GM10248 (cell line): ENCODE data around the gene TECPR2.

ENCODE experiments used
- CTCF ChIA-PET: fragments of 300-600 bp; sonication (Branson Sonifier 250); formaldehyde crosslinking; extraction: SDS; loops from one replicate; lab custom pipeline; 2021; ENCODE audit warnings: antibody characterized with exemption; lab: Yijun Ruan, JAX
- POLR2A ChIA-PET: fragments of 350-650 bp; sonication (Branson Sonifier 250); formaldehyde crosslinking; extraction: SDS; loops from one replicate; lab custom pipeline; 2020; ENCODE audit warnings: antibody characterized with exemption; lab: Yijun Ruan, JAX
- DNase-seq: peaks from one replicate; pipeline ENCODE4 v3.0.0; 2012; ENCODE audit errors: extremely low spot score
- CTCF ChIP-seq: IDR thresholded peaks from 2 replicates; pipeline ENCODE4 v1.5.1; 2012; ENCODE audit warnings: mild to moderate bottlenecking, low read depth; ENCODE audit errors: extremely low read depth, missing control alignments, control extremely low read depth

TECPR2 gene

GRCh38 chr14:102491786-102492530 is 129.2 kb downstream of the TECPR2 start:
- no peak for TF ChIP-seq CTCF
- CTCF ChIA-PET, result interaction anchor here (1.0 kb wide), 1 partner anchor 11 kb away, joined by 4 read pairs; no protein-coding TSS in a partner anchor

GRCh38 chr14:102492531-102492910 is 129.8 kb downstream of the TECPR2 start:
- TF ChIP-seq CTCF, result no peak
- CTCF ChIA-PET, result interaction anchor here (1.0 kb wide), 1 partner anchor 10 kb away, joined by 4 read pairs; no protein-coding TSS in a partner anchor
- POLR2A ChIA-PET, result no interaction called here
- DNase-seq, result no peak

More at GRCh38 chr14:102491786-102492530, 129.2 kb downstream of the TECPR2 start:
- no peak for DNase-seq
- POLR2A ChIA-PET, result no interaction called here

DNA sequence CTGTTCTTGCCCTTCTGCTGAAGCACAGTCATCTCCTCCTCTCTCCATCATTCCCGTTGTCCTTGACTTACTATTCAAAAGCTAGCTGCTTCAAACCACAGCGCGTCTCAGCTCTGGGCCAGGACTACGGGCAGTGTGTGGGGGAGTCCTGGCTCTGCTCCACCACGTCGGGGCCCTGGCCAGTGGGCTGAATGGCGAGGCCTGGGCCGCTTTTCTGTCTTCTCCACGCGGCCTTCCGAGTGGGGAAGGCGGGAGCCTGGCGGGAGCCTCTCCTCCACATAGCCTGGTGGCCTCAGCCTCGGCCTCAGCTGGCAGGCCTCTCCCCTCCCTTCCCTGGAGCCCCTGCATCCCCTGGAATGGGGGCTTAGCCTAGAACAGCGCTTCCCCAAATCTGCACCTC is 130.4 kb downstream of the TECPR2 start:
- DNase-seq, result no peak
- no peak for TF ChIP-seq CTCF
- POLR2A ChIA-PET, result no interaction called here
- CTCF ChIA-PET, result interaction anchor here (1.0 to 1.9 kb wide), 2 partner anchors 9 to 16 kb away, joined by 4 to 5 read pairs; no protein-coding TSS in a partner anchor

DNA sequence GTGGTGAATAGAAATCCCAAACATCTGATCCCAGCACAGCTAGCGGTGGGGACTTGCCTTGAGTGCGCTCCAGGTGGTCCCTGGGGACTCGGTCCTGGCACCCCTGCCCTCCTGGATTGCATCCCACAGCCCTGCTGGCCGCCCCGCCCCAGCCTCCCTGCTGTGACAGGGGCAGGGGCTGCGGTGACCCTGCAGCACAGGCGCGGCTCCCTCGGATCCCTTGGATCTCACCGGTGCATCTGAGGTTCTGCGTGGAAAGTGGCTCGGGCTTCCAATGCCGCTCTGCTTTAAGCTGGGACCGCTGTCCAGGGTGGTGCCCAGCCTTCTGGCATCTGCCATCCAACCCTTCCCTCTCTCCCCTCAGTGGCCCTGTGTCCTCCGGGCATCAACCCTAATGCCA is 130.8 kb downstream of the TECPR2 start:
- ChIA-PET CTCF (interaction anchor here (1.9 kb wide), 1 partner anchor 17 kb away, joined by 5 read pairs; no protein-coding TSS in a partner anchor), POLR2A (no interaction called here)
- no peak for TF ChIP-seq CTCF
- DNase-seq, result no peak

DNA sequence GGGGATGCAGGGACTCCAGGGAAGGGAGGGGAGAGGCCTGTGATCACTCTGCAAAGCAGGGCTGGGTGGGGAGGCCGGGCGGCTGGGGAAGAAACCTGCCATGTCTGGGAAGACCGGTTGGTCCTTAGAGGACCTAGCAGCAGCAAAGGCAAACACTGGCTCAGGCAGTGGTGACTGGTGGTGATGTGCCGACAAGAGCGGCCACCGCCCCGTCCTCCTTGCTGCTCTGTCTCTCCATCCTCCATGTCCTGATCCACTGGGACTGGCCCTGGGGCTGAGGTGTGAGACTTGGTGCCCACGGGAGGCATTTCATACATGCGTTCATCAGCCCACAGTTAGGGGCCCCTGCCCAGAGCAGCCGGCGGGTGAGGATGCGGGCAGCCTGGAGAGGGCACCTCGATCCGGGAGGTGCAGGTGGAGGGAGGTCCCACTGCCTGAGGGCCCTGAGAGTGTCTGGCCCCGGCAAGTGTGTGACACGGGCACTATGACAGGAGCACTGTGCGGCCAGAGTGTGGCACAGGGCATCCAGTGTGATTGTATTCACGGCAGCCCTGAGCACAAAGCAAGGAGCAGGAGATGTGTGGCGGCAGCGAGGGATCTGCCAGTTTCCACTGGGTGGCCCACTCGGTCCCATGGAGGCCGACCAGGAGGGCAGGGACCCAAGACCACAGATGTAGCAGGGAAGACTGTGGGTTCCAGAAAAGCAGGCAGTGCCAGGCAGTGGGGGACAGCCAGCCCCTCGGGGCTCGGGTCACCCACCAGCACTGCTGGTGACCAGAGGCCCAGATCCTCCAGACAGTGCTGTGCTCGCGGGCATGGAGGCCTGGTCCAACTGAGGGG is 133.0 kb downstream of the TECPR2 start:
- TF ChIP-seq CTCF, result no peak
- no peak for DNase-seq
- POLR2A ChIA-PET, result no interaction called here
- CTCF ChIA-PET, result no interaction called here

DNA sequence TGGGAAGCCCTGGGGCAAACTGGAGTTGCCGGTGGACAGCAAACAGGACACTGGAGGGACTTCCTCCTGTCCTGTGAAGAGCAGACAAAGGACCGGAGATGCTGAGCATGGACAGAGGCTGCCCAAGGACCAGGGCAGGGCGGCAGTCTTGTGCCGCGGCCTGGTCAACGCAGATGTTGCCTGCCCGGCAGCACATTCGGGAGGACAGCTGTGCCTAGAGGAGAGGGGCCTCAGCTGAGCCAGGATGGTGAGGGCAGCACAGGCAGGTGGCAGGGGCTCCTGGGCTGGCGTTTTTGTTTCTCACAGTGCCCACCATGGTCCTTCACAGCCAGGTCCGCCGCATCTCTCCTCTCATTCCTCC is 133.6 kb downstream of the TECPR2 start:
- ChIA-PET POLR2A (no interaction called here), CTCF (no interaction called here)
- TF ChIP-seq CTCF, result no peak
- DNase-seq, result no peak
